ENCODE results near the gene RBSN. TPM values are rescaled to one million over a fixed set of nuclear protein-coding genes. Genes with fewer than 3 reads are reported as not detected.
A peak's percentile ranks its signal among the peaks of the same experiment; 100 is the strongest.

Gene RBSN
- total and polyA plus RNA-seq, 2 experiments from 2014 or later = 19.1 to 21.2 TPM

DNA sequence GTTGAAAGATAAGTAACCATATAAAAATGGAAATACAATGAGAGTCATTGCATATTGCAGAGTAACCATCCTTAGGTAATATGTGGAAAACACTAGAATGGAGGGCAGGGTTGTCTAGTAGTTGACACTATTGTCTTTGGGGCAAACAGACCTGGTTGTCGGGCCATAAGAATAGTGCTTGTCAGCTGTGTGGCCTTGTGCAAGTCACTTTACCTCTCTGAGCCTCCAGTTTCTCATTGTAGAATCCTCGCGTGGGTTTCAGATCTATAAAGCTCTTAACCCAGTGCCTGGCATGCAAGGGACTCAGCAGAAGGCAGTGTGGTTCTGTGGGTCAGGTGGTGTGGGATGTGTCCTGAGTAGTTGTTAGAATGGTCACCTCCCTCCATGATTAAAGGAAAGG, 65.8 kb downstream of the RBSN start:
- DNase-seq (ENCODE audit: low spot score) = no peak
- Histone ChIP-seq H3K27ac (no peak overlapping the region), H3K9me2 (replicated peaks; ENCODE audit: insufficient read depth) (no peaks in the 10 kb centered on the region), H3K27me3 (no peaks in the 10 kb centered on the region), H3K4me3 (no peak overlapping the region), H4K20me1 (ENCODE audit: insufficient read depth, poor library complexity, severe bottlenecking) (no peaks in the 10 kb centered on the region), H3K36me3 (replicated peaks; ENCODE audit: insufficient read depth, low read depth) (no peaks in the 10 kb centered on the region), H3K4me2 (no peak overlapping the region), H2AFZ (no peak overlapping the region), H3K4me1 (ENCODE audit: insufficient read depth) (no peaks in the 10 kb centered on the region), H3K79me2 (no peaks in the 10 kb centered on the region), H3K9me3 (ENCODE audit: low read depth) (no peaks in the 10 kb centered on the region)
- 97% methylated on average over 3 of the region's 3 CpGs for WGBS (ENCODE audit: low lambda C conversion rate, missing lambda C conversion rate)
- TF ChIP-seq EZH2phosphoT487 (IDR thresholded peaks at IDR 0.05; ENCODE audit: low read depth, severe bottlenecking, unreplicated experiment) (no peak), EZH2 (IDR thresholded peaks at IDR 0.05; ENCODE audit: borderline replicate concordance) (no peak)
- TF ChIP-seq, protein P1, sequence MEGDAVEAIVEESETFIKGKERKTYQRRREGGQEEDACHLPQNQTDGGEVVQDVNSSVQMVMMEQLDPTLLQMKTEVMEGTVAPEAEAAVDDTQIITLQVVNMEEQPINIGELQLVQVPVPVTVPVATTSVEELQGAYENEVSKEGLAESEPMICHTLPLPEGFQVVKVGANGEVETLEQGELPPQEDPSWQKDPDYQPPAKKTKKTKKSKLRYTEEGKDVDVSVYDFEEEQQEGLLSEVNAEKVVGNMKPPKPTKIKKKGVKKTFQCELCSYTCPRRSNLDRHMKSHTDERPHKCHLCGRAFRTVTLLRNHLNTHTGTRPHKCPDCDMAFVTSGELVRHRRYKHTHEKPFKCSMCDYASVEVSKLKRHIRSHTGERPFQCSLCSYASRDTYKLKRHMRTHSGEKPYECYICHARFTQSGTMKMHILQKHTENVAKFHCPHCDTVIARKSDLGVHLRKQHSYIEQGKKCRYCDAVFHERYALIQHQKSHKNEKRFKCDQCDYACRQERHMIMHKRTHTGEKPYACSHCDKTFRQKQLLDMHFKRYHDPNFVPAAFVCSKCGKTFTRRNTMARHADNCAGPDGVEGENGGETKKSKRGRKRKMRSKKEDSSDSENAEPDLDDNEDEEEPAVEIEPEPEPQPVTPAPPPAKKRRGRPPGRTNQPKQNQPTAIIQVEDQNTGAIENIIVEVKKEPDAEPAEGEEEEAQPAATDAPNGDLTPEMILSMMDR (IDR thresholded peaks at IDR 0.05; ENCODE audit: poor library complexity) = no peak

DNA sequence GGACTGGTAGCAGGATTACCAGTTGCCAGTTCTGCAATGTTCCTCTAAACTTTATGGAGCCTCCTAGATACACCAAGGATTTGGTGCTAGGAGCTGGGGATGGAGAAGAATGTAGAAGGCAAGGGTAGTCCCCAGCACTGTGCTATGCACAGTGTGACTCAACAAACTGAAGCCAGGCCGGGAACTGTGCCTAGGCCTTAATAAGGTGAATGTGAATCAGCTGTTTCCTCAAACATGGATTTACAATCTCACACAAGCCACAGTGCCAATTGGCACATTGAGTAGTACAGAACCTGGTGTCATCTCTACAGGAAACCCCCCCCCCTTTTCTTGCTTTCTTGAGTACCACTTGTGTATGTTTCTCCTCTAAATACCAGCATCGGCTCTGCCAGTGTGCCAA, 66.3 kb downstream of the RBSN start:
- Histone ChIP-seq H3K4me3 (no peak overlapping the region), H3K27ac (no peak overlapping the region), H3K9me3 (ENCODE audit: low read depth) (no peaks in the 10 kb centered on the region), H3K4me2 (no peak overlapping the region), H3K27me3 (no peaks in the 10 kb centered on the region), H3K79me2 (no peaks in the 10 kb centered on the region), H2AFZ (no peak overlapping the region), H4K20me1 (ENCODE audit: insufficient read depth, poor library complexity, severe bottlenecking) (no peaks in the 10 kb centered on the region), H3K36me3 (replicated peaks; ENCODE audit: insufficient read depth, low read depth) (no peaks in the 10 kb centered on the region), H3K9me2 (replicated peaks; ENCODE audit: insufficient read depth) (no peaks in the 10 kb centered on the region), H3K4me1 (ENCODE audit: insufficient read depth) (no peaks in the 10 kb centered on the region)
- TF ChIP-seq EZH2 (IDR thresholded peaks at IDR 0.05; ENCODE audit: borderline replicate concordance) = no peak
- TF ChIP-seq, protein P1 (IDR thresholded peaks at IDR 0.05; ENCODE audit: poor library complexity) = no peak
- TF ChIP-seq EZH2phosphoT487 (IDR thresholded peaks at IDR 0.05; ENCODE audit: low read depth, severe bottlenecking, unreplicated experiment) = no peak
- no peak for DNase-seq (ENCODE audit: low spot score)
- WGBS (ENCODE audit: low lambda C conversion rate, missing lambda C conversion rate) = 97% methylated on average over 2 of the region's 2 CpGs

DNA sequence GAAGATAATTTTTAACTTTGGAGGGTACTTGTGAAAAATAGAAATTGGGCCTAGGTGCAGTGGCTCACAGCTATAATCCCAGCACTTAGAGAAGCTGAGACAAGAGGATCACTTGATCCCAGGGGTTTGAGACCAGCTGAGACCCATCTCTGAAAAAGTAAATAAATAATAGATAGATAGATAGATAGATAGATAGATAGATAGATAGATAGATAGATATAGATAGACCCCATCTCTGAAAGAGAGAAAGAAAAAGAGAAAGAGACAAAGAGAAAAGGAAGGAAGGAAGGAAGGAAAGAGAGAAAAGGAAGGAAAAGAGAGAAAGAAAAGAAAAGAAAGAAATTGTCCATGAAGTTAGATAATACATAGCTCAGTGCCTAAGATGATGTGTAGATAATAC, 69.3 kb downstream of the RBSN start:
- Histone ChIP-seq H3K27me3 (no peaks in the 10 kb centered on the region), H3K27ac (no peak overlapping the region), H4K20me1 (ENCODE audit: insufficient read depth, poor library complexity, severe bottlenecking) (no peaks in the 10 kb centered on the region), H3K9me2 (replicated peaks; ENCODE audit: insufficient read depth) (no peaks in the 10 kb centered on the region), H3K9me3 (ENCODE audit: low read depth) (no peaks in the 10 kb centered on the region), H3K4me3 (no peak overlapping the region), H3K4me1 (ENCODE audit: insufficient read depth) (no peaks in the 10 kb centered on the region), H3K36me3 (replicated peaks; ENCODE audit: insufficient read depth, low read depth) (peaks cover 7% of the 10 kb centered on the region), H3K4me2 (no peak overlapping the region), H3K79me2 (no peaks in the 10 kb centered on the region), H2AFZ (no peak overlapping the region)
- TF ChIP-seq EZH2phosphoT487 (IDR thresholded peaks at IDR 0.05; ENCODE audit: low read depth, severe bottlenecking, unreplicated experiment) = no peak
- TF ChIP-seq, protein P1 (IDR thresholded peaks at IDR 0.05; ENCODE audit: poor library complexity) = no peak
- no peak for TF ChIP-seq EZH2 (IDR thresholded peaks at IDR 0.05; ENCODE audit: borderline replicate concordance)
- DNase-seq (ENCODE audit: low spot score) = no peak

DNA sequence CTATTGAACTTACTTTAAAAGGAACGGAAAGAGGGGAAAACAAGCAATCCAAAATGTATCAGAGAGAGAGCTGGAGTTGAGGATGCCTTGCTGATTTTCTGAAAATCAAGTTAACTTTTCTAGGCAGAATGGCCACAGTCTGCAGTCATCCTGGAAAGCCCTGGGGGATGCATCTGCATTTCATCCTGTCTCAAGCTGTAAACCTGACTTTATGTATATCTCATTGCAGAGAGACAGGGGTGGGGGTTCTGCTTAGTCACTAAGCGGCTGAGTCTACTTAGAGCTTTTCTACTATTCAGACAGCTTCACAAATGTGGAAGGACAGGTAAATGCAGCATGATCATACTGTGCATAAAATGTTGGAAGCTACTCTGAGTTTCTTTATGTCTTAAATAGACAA, 75.2 kb downstream of the RBSN start:
- 72% methylated on average over 2 of the region's 2 CpGs for WGBS (ENCODE audit: low lambda C conversion rate, missing lambda C conversion rate)
- H3K79me2 ChIP-seq = no peaks in the 10 kb centered on the region
- H2AFZ ChIP-seq = no peak overlapping the region
- H3K9me2 ChIP-seq (replicated peaks; ENCODE audit: insufficient read depth) = no peaks in the 10 kb centered on the region
- no peaks in the 10 kb centered on the region for H4K20me1 ChIP-seq (ENCODE audit: insufficient read depth, poor library complexity, severe bottlenecking)
- no peaks in the 10 kb centered on the region for H3K9me3 ChIP-seq (ENCODE audit: low read depth)
- H3K36me3 ChIP-seq (replicated peaks; ENCODE audit: insufficient read depth, low read depth) = peaks cover 7% of the 10 kb centered on the region
- no peak overlapping the region for H3K4me3 ChIP-seq
- DNase-seq (ENCODE audit: low spot score) = peak; percentile 15
- H3K27me3 ChIP-seq = no peaks in the 10 kb centered on the region
- no peaks in the 10 kb centered on the region for H3K4me1 ChIP-seq (ENCODE audit: insufficient read depth)
- TF ChIP-seq, protein P1 (IDR thresholded peaks at IDR 0.05; ENCODE audit: poor library complexity) = no peak
- TF ChIP-seq EZH2 (IDR thresholded peaks at IDR 0.05; ENCODE audit: borderline replicate concordance) (no peak), EZH2phosphoT487 (IDR thresholded peaks at IDR 0.05; ENCODE audit: low read depth, severe bottlenecking, unreplicated experiment) (no peak)
- H3K4me2 ChIP-seq = no peak overlapping the region
- H3K27ac ChIP-seq = no peak overlapping the region

All from hepatocyte (in vitro differentiated cells).